AG08396 (cell line): Measurements from ENCODE around the gene SLC22A4.

Source experiments
- DNase-seq: peaks from one replicate; pipeline ENCODE4 v3.0.0; 2012; ENCODE audit warnings: low spot score, mixed read lengths

Gene SLC22A4

DNA sequence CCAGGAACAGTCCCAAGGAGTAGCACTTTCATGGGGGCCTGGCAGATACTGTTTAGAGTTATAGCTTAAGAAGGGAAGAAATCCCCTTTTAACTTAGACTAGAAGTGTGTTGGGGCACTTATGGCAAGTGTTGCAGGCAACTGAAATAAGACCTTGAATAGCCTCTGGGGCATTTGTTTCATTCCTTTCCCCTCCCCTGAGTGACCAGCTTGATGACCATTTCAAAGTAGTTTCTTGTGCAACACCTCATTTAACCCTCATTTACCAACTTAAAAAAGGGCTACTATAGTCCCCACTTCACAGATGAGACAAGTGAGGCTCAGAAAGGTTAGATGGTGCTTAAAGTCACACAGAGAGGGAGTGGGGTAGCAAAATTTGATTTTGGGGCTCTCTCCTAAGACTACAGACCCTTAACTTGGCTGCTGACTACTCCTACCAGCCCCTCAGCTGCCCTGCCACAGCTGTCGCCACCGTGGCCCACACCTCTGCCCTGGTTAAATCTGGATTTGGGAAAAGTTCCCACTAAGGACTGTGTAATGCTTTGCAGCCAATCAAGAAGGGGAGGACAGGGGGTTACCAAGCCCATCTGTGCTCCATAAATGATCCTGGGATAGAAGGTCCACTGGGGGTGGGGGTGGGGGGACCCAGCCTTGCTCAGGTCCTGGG, 31.2 kb upstream of the SLC22A4 start:
- DNase-seq: no peak

DNA sequence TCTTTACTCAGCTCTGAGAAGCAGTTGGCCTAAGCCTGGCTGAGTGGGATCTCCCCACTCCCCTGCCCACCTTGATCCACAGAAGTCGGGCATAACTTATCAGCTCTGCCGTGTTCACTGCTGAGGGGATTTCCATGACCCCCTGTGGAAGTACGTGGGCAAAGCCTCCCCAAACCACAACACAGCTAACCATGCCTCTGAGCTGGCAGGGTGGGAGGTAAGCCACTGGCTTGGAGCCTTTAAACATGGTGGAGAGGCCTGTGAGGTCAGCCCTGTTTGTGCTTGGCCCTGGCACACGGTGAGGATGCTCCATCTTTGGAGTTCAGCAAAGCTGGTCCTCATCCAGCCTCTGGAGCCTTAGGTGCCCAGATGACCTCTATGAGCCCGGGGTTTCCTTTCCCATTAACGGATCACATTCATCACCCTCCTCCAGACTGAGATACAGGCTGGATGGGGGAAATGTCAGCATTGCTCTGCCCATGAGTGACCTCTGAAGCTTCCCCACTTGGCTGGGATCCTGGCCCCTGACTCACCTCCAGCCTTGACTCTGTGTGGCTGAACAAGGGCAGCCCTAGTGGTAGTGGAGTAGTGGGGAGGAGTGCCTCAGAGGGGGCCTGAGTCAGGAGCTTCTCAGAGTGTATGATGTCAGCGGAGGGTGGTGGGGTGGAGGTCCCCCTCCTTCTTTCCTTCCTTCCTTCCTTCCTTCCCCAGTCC, 30.5 kb upstream of the SLC22A4 start:
- DNase-seq: peak; percentile 89

DNA sequence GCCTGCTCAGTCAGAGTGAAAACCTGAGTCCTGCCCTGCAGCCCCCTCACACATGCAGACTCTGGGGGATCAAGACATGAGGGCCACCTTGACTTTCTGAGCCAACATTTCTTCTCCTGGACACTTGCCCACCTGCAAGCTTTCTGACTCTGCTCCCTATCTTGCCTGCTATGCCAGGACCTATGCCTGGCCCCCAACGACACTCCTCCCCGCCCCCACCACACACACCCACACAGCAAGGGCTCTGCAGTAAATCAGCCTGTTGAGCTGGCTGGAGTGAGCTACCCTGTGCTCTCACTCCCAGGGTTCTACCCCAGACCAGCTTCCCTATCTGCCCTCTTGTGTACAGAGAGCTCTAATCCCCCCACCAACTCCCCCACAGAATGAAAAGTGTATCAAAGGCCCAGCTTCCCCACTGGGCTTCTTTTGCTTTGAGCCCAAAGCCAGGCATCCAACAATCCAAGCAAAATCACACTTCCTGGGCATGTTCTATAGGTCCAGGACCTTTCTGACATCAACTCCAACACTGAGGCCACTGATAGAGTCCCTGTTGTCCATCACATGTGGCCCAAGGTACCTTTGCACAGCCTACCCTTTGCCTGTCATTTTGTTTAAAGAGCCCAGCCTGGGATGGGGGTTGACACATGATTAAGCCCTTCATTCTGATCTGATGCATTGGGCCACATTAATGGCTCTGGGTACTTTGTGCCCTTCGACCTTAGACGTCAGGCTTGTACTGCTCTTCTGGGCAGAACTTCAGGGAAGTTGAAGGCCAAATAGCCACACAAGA, 29.5 kb upstream of the SLC22A4 start:
- no peak for DNase-seq

DNA sequence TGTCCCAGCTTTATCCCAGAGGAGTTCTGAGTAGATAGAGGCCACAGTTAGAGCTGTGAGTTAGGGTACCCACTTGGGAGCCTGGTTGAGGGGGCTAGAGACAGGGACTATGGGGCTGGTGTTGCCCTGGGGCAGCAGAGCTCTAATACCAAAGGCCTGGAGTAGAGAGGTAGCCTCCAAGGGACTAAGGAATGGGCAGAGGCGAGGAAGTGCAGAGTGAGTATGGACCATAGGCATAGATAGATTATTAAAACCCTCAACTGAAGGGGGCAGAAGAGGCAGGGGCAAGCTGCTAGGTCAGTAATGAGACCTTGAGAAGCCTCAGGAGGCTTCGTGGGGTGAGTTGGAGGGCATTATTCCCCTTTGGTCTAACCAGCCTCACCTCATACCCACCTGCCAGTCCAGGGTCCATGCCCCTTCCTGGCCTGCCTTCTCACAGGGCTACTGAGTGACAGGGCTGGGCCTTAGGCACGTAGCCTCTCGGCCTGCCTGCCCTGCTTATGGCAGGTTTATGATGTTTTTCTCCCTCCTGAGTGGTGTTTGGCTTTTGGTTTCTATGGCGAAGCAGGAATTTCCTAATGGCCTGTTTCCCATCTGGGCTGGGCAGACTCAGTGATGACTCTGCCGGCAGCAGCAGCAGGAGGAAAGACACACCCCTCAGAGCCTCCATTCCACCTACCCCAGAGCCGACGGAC, 28.7 kb upstream of the SLC22A4 start:
- peak; percentile 94 for DNase-seq

DNA sequence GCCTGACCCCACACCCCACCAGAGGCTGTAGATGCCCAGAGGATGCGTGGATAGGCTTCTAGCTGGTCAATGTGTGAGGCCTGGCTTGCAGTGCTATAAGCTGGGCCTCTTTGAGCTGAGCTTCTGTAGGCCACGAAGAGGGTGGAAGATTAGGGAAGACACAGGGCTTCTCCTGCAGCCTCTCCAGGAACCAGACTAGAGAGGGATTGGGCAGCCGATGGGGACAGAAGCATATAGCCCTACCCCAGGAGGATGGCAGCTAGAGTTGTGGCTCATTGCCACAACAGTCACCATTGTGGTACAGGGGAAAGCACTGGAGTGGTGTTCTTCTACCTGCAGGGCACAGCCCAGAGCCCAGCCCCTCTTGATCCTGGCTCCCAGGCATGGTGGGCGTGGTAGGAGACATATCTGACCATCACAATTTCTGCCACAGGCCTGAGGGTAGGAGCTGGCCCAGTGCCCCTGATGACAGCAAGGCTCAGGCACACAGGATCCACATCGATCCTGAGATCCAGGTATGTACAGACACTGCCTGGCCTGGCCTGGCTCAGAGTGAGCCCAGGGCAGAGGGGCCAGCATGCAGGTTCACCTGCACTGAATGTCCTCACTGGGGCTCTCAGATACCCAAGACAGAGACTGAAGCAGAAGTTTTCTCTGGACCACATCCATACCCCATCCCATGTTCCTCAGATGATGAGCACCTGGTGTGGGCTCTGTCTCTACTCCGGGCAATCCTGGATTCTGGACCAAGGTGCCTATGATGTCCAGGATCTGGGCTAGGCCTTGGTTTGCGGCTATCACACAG, 28.0 kb upstream of the SLC22A4 start:
- DNase-seq: no peak

DNA sequence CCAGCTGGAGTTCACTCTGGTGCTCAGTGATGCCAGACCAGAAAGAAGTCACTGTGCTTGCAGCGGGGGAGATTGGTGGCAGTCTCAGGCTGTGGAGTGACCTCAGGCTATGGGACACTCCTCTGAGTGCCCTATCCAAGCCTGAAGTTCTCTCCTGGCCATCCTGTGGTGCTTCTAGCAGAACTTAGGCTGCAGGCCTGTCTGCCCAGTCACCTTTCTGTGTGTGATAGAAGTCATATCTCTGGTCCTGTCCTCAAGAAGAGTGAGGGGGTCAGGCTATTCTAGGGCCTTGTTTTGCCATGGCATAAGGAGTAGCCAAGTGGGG, 27.4 kb upstream of the SLC22A4 start:
- DNase-seq: no peak

DNA sequence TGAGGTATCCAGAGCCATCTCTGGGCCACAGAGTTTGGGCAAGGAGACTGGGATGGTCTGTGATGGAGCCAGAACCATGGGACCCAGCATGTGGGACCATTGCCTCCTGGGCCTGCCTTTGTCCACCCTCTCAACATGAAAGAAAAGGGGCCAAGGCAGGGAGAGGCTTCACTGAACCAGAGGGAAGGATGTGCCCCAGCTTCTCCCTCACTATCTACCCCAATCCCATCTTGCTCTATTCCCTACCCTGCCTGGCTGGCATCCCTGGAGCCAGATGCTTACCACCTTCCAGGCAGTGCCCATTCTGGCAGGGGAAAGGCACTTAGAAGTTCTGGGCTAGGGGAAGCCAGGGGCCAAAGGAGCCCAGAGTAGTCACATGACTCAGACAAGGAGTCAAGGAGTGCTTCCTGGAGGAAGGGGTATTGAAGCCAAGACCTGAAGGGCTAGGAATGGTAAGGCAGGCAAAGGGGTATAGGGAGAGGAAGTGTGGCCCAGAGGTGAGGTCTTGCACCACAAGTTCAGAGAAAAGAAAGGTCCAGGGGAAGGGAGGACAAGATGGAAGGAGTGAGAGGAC, 26.9 kb upstream of the SLC22A4 start:
- DNase-seq: no peak

DNA sequence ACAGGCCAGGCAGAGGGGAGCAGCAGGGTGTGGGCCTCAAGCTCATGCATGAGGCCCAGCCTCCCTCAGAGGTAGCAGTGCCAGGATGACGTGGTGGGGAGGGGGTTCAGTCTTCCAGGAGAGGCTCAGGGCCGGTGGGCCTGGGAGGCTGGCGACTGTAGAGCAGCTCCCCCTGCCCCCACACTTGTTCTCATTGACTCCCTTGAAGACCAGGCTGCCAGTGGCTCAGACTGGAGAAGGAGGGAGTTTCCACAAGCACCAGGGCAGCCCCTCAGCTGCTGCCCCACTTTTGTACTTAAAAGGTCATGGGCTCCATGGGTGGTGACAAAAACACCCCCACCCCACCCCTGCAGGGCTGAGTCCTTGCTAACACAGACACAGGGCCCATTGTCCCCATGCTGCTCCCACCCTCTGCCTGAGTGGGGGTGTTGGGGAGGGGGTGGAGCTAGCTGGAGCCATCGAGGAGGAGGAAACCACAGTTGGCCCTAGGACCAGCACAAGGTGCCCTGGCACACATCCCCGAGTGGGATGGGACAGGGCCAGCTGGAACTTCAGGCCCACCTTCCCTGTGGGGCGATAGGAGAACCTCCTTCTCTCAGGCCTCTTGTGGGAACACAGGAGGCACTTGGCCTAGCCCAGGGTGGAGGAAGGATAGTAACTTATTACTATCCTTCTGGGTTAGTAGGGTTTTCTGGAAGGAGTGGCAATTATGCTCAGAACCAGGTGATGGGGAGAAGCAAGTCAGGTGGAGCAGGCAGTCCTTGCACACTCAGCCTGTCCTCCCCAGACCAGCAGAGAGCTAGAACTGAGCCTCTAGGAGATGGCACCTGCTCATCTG, 26.0 kb upstream of the SLC22A4 start:
- no peak for DNase-seq

DNA sequence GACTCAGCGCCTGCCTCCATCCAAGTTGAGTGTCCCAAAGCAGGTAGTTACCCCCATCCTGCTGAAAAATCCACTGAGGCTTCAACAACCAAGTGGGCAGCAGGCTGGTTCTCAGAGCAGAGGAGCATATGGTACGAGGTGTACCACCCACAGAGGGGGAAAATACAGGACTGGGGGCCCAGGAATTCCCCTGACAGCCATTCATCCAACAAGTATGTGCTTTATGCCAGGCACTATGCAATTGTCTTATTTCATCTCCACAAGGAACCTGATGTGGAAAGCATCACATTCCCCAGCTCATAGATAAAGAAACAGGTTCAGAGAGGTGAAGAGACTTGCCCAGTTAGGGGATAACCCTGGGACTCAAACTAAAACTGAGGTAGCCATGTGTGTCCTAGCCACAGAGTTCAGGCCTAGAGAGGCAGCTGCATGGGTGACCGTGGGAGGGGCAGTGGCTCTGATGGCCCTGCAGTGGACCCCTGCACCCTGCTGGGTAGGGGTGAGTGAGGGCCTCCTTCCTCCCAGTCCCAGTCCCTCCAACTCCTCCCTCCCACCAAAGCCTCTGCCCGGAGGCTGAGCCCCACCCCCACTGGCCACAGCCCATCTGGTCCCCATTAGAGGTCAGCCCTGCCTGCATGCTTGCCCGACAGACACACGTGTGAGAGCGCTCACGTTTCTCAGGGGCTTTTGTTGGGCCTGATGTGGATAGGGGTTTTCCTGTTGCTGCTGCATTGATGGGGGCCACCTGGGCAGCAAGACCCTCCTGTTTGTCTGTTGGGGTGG, 25.2 kb upstream of the SLC22A4 start:
- peak; percentile 65 for DNase-seq

DNA sequence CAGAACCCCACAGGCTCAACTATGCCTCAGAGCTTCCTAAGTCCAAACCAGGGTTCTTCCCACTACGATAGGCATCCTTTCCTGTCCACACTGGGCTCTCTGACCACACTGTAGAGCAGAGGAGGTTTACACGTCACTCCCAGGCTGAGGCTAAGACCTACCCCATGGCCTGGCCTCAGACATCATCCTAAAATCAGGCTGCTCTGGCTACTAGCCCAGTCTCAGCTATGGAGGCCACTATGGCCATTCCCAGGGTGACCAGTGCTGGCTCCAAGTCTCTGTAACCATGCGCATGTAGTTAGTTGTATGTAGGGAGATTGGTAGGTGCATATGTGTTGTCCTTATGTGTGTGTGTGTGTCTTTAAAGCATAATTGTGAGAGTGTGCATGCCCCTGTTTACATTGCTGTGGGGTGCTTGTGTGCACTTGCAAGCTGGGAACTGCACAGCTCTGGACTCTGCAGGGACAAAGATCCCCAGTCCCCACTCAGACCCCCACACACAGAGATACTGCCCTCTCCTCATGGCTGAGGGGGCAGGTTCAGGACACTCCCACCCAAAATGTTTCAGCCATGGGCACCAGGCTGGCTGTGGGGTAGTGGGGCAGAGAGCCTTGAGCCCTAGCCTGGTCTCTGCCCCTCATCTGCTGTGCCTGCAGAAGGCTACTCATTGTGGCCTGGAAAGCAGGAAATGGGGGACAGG, 24.4 kb upstream of the SLC22A4 start:
- no peak for DNase-seq

DNA sequence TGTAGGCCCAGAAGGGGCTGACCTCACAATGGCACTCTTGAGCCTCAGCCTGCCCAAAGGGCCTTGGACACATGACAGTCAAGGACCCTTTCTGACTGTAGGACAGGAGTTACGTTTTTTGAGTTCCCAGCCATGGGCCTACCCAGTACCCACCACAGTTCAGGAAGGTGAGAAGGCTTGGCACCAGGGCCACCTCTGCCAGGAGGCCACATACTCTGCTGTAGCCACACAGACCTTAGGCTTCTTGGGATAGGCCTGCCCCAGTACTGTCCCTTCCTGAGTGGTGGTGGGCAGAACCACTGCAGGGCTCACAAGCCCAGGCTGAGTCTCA, 23.9 kb upstream of the SLC22A4 start:
- no peak for DNase-seq

DNA sequence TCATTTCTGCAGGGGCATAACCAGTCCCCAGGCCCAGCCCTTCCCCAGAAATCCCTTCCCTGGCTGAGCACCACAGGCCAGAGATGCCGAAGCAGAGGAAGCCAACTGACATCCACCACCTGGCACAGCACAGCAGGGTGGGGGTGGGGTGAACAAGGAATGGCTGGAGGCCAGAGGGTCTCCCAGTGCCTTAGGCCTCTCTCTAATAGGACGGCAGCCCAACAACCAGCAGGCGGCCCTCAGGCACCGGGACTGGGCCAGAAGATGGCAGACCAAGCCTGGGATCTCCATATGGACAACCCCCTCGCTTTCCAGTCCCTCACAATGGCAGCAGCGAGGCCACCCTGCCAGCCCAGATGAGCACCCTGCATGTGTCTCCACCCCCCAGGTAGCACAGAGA, 23.5 kb upstream of the SLC22A4 start:
- DNase-seq: no peak

DNA sequence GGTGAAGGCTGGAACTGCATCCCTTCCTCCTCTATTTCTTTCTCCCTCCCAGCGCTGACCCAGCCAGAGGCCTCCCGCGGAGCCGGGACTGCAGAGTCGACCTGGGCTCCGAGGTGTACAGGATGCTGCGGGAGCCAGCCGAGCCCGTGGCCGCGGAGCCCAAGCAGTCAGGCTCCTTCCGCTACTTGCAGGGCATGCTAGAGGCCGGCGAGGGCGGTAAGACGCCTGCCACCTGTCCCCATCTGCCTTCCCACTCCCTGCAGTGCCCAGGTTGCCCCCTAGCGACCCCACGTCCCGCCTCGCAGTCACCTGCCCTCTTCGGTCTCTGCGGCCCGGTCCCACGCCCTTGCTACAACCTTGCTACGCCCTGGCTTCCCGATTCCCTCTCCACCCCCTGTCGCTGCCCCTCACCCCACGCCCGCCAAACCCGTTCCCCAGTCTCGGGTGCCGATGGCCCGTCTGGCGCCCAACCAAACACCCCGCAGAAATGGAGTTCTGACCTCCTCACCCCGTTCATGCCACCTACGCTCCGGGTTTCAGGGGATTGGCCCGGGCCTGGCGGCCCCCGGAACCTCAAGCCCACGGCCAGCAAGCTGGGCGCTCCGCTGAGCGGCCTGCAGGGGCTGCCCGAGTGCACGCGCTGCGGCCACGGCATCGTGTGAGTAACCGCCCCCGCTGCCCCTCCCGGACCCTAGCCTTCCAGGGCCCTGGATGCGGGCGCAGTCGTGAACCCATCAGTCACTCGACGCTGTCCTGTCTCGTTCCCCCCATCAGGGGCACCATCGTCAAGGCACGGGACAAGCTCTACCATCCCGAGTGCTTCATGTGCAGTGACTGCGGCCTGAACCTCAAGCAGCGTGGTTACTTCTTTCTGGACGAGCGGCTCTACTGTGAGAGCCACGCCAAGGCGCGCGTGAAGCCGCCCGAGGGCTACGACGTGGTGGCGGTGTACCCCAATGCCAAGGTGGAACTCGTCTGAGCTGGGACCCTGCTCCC, 22.6 kb upstream of the SLC22A4 start:
- DNase-seq: no peak

DNA sequence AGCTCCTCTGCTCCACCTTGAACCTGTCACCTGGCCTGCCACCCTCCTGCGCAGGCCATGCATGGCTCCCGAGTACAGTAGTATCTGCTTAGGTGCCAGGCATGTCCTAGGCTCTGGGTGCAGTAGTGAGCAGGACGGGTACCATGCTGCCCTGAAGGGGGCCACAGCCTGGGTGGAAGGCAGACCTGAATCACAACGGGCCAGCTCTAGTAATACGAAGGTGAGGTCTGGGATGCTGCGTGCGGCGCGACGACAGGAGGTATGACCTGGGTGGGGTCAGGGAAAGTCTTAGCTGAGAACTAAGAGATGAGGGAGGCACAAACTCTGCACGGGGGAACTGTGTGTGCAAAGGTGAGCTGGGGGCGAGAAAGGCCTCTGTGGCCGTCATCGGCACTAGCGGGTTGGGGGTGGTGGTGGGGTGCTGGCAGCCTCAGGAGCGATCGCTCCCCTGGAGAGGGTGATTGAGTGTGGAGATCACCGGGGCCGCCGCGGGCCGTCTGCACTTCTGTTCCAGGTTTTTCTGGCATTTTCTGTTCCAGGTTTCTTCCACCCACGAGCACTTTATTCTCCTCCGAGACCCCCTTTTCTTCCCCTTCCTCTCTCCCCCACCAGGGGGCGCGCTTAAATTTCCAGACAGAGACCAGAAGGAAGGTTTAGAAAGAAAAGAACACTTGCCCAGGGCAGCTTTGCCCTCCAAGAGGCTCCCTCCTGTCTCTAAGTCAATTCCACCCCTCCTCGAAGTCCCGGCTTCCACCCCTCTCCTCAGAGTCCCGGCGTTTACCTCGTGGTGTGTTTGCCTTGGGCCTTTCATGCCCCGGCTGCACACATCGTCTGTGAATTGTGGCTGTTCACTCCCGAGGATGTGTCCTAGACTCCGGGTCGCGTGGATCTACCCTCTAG, 21.6 kb upstream of the SLC22A4 start:
- DNase-seq: peak; percentile 75

DNA sequence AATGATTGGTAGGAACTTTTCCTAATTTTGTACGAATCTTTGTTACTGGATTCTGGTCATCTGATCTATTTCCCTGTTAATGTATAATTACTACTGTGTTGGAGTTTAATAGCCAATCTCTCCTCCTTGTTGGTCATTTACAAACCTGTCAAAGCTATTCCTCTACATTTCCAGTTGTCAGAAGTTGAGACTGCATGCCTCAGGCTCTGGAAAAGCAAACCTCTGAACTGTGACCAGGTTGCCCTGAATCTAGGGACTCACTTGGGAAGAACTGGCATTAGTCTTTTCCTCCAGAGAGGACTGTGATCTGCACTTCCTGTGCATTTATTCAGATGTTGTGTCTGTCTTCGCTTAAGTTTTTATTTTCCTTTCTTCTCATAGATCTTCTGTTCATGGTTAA, 20.6 kb upstream of the SLC22A4 start:
- DNase-seq: no peak

DNA sequence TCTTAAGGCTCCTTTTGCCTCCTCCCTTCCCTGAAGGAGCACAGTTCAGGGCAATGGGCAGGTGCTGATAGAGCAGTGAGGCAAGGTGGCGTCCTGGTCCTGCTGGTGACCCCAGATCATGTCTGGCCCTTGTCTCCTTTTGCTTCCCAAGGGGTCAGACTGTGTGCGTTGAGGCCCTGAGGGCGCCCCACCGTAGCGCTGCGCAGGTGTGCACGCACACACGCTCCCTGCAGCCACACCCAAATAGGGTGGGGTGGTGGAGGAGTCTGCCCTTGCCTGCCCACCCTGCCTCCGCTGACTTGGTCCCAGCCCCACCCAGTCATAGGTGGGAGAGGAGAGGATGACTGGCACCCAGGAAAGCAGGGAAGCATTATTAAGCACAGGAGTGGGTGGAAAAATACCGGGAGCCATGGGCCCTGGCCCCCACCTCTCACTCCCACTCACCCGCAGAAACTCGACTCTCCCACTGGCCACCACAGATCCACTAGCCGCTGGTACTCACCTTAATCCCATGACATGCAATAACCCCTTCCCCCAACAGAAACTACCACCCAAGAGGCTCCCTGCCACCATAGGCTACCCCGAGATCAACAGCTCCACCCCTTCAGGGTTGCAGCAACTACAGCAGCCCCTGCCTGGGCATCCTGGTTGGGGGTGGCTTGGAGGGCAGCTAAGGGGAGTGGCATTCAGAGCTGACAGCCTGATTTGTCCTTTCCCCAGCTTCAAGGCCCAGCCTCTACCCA, 20.0 kb upstream of the SLC22A4 start:
- DNase-seq: no peak
